Liver (tissue), 3 donors: ENCODE results near the gene CATSPER1.

Experiments
- EGR1 ChIP-seq, 2 donors: IDR thresholded peaks; 2 replicates each; pipeline ENCODE4 v1.6.1; 2016 to 2018; ENCODE audit warnings: antibody characterized with exemption in 2 of 2, low read depth in 2 of 2
- FOXA1 ChIP-seq: IDR thresholded peaks from 2 replicates; pipeline ENCODE4 v1.6.1; 2016; ENCODE audit warnings: antibody characterized with exemption
- HNF4A ChIP-seq, 2 donors: conservative IDR thresholded peaks; 2 replicates each; pipeline ENCODE4 v1.6.1; 2016; ENCODE audit warnings: antibody characterized with exemption in 2 of 2, mild to moderate bottlenecking in 2 of 2
- HNF4G ChIP-seq: IDR thresholded peaks from 2 replicates; pipeline ENCODE4 v1.6.1; 2016; ENCODE audit warnings: antibody characterized with exemption
- NR2F2 ChIP-seq: IDR thresholded peaks from 2 replicates; pipeline ENCODE4 v1.6.1; 2016; ENCODE audit warnings: antibody characterized with exemption
- TAF1 ChIP-seq: conservative IDR thresholded peaks from 2 replicates; pipeline ENCODE4 v1.6.1; 2016; ENCODE audit warnings: antibody characterized with exemption, mild to moderate bottlenecking
- TF ChIP-seq, protein P1 (sequence below): fragments of 150-350 bp; IDR thresholded peaks from 2 replicates; pipeline ENCODE4 v1.5.1; 2017; ENCODE audit warnings: improper control_type of control experiment, low read depth, low read length; ENCODE audit not compliant: missing input control
- TF ChIP-seq, protein P2 (sequence below): IDR thresholded peaks from 2 replicates; pipeline ENCODE4 v1.6.1; 2016; ENCODE audit warnings: antibody characterized with exemption
- TF ChIP-seq, protein P3 (sequence below): IDR thresholded peaks from 2 replicates; pipeline ENCODE4 v1.6.1; 2016; ENCODE audit warnings: antibody characterized with exemption
- donor health status: healthy.
- donor health status: healthy.

DNA sequence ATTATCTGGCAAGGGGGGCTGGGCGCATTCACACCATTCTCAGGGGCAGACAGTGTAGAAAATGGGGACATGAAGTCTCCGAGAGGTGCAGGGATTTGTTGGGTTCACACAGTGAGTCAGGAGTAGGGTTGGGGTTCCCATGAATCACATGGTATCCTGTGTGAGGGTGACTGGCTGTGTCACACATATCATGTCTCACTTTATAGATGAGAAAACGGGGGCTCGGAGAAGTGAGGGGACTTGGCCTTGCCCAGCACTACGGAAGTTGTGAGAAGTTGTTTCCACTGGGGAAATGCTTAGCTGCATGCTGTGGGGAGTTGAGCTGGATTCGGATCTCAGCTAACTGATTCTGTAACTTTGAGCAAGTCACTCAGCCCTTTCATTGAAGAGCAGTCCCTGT lies 18.5 kb upstream of the CATSPER1 start:
- TF ChIP-seq, protein P1, sequence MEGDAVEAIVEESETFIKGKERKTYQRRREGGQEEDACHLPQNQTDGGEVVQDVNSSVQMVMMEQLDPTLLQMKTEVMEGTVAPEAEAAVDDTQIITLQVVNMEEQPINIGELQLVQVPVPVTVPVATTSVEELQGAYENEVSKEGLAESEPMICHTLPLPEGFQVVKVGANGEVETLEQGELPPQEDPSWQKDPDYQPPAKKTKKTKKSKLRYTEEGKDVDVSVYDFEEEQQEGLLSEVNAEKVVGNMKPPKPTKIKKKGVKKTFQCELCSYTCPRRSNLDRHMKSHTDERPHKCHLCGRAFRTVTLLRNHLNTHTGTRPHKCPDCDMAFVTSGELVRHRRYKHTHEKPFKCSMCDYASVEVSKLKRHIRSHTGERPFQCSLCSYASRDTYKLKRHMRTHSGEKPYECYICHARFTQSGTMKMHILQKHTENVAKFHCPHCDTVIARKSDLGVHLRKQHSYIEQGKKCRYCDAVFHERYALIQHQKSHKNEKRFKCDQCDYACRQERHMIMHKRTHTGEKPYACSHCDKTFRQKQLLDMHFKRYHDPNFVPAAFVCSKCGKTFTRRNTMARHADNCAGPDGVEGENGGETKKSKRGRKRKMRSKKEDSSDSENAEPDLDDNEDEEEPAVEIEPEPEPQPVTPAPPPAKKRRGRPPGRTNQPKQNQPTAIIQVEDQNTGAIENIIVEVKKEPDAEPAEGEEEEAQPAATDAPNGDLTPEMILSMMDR = no peak
- TF ChIP-seq EGR1 (IDR thresholded peaks at IDR 0.05; ENCODE audit: low read depth in 2 of 2) (no peak), FOXA1 (no peak), TAF1 (no peak), HNF4G (no peak), HNF4A (conservative IDR thresholded peaks at IDR 0.05) (no peak), NR2F2 (no peak)
- TF ChIP-seq, protein P2, sequence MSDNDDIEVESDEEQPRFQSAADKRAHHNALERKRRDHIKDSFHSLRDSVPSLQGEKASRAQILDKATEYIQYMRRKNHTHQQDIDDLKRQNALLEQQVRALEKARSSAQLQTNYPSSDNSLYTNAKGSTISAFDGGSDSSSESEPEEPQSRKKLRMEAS = no peak
- TF ChIP-seq, protein P3, sequence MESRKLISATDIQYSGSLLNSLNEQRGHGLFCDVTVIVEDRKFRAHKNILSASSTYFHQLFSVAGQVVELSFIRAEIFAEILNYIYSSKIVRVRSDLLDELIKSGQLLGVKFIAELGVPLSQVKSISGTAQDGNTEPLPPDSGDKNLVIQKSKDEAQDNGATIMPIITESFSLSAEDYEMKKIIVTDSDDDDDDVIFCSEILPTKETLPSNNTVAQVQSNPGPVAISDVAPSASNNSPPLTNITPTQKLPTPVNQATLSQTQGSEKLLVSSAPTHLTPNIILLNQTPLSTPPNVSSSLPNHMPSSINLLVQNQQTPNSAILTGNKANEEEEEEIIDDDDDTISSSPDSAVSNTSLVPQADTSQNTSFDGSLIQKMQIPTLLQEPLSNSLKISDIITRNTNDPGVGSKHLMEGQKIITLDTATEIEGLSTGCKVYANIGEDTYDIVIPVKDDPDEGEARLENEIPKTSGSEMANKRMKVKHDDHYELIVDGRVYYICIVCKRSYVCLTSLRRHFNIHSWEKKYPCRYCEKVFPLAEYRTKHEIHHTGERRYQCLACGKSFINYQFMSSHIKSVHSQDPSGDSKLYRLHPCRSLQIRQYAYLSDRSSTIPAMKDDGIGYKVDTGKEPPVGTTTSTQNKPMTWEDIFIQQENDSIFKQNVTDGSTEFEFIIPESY = no peak
